A549 (cell line): ENCODE data around the gene CIT.

Source experiments
- CHD2 ChIP-seq: fragments of 150-350 bp; IDR thresholded peaks from 2 replicates; pipeline ENCODE4 v1.6.1; 2014; ENCODE audit warnings: low read length; ENCODE audit not compliant: partially characterized antibody
- EP300 ChIP-seq, 2 experiments: fragments of >200 bp; sonication (Bioruptor Twin); formaldehyde crosslinking; IDR thresholded peaks; 2 replicates in 1 of 2; 3 replicates in 1 of 2; pipeline ENCODE4 v1.6.1; 2016 to 2017
- FOSL2 ChIP-seq, 2 experiments: fragments of 450-650 bp in 1 of 2; fragments of >200 bp in 1 of 2; sonication (Bioruptor Twin) in 1 of 2; formaldehyde crosslinking; IDR thresholded peaks; 2 replicates each; pipeline versions ENCODE4 v1.5.0 to v1.6.1; 2016 to 2020; ENCODE audit warnings: mild to moderate bottlenecking in 1 of 2, moderate library complexity in 1 of 2
- KDM1A ChIP-seq: fragments of 200-600 bp; sonication (generic); IDR thresholded peaks from 2 replicates; pipeline ENCODE4 v1.6.1; 2016; ENCODE audit warnings: low read depth, mild to moderate bottlenecking
- MAZ ChIP-seq: fragments of 150-350 bp; IDR thresholded peaks from 2 replicates; pipeline ENCODE4 v1.6.1; 2014; ENCODE audit warnings: antibody characterized with exemption, low read depth, low read length, borderline replicate concordance
- NFE2L2 ChIP-seq: fragments of 150-350 bp; conservative IDR thresholded peaks from 2 replicates; pipeline ENCODE4 v1.6.1; 2014; ENCODE audit warnings: low read length
- POLR2A ChIP-seq: IDR thresholded peaks from 2 replicates; pipeline ENCODE4 v1.6.1; 2012; ENCODE audit warnings: mild to moderate bottlenecking, low read length
- RAD21 ChIP-seq, 2 experiments: fragments of >200 bp in 1 of 2; sonication (Bioruptor Twin) in 1 of 2; formaldehyde crosslinking in 1 of 2; IDR thresholded peaks in 1 of 2; conservative IDR thresholded peaks in 1 of 2; 2 replicates in 1 of 2; 3 replicates in 1 of 2; pipeline ENCODE4 v1.6.1; 2012 to 2018; ENCODE audit warnings: inconsistent platforms in 1 of 2
- RNF2 ChIP-seq: fragments of 200-600 bp; sonication (generic); IDR thresholded peaks from 2 replicates; pipeline ENCODE4 v1.6.1; 2016; ENCODE audit warnings: low read depth, mild to moderate bottlenecking, antibody characterized with exemption, moderate library complexity, borderline replicate concordance
- TP53 ChIP-seq: fragments of 250-450 bp; sonication (Bioruptor Pico); IDR thresholded peaks from 2 replicates; pipeline ENCODE4 v1.5.0; 2021; ENCODE audit warnings: mild to moderate bottlenecking, moderate library complexity
- USF2 ChIP-seq: fragments of 450-650 bp; IDR thresholded peaks from 2 replicates; pipeline ENCODE4 v1.6.1; 2014; ENCODE audit warnings: antibody characterized with exemption
- TF ChIP-seq, protein P1 (sequence below): fragments of >200 bp; sonication (Bioruptor Twin); formaldehyde crosslinking; IDR thresholded peaks from 3 replicates; pipeline ENCODE4 v1.5.1; 2016
- TF ChIP-seq, protein P2 (sequence below): fragments of 200-600 bp; sonication (generic); IDR thresholded peaks from 2 replicates; pipeline ENCODE4 v1.6.1; 2016; ENCODE audit warnings: antibody characterized with exemption, mild to moderate bottlenecking, moderate library complexity
- TF ChIP-seq, protein P3 (sequence below): IDR thresholded peaks from 2 replicates; pipeline ENCODE4 v1.6.1; 2012

GRCh38 chr12:119783787-119784186, 93.3 kb downstream of the CIT start:
- TF ChIP-seq, protein P1, sequence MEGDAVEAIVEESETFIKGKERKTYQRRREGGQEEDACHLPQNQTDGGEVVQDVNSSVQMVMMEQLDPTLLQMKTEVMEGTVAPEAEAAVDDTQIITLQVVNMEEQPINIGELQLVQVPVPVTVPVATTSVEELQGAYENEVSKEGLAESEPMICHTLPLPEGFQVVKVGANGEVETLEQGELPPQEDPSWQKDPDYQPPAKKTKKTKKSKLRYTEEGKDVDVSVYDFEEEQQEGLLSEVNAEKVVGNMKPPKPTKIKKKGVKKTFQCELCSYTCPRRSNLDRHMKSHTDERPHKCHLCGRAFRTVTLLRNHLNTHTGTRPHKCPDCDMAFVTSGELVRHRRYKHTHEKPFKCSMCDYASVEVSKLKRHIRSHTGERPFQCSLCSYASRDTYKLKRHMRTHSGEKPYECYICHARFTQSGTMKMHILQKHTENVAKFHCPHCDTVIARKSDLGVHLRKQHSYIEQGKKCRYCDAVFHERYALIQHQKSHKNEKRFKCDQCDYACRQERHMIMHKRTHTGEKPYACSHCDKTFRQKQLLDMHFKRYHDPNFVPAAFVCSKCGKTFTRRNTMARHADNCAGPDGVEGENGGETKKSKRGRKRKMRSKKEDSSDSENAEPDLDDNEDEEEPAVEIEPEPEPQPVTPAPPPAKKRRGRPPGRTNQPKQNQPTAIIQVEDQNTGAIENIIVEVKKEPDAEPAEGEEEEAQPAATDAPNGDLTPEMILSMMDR: no peak
- TF ChIP-seq POLR2A: no peak
- no peak for TF ChIP-seq MAZ
- TF ChIP-seq TP53 (CRISPR knock-in tag): no peak
- no peak for TF ChIP-seq EP300 (IDR thresholded peaks at IDR 0.05)
- no peak for TF ChIP-seq RAD21 (conservative IDR thresholded peaks at IDR 0.05 in 1 of 2, IDR thresholded peaks at IDR 0.05 in 1 of 2)
- TF ChIP-seq FOSL2 (IDR thresholded peaks at IDR 0.05): no peak
- no peak for TF ChIP-seq FOSL2 (CRISPR knock-in tag; IDR thresholded peaks at IDR 0.05)
- TF ChIP-seq KDM1A: no peak
- TF ChIP-seq NFE2L2: no peak
- TF ChIP-seq, protein P2, sequence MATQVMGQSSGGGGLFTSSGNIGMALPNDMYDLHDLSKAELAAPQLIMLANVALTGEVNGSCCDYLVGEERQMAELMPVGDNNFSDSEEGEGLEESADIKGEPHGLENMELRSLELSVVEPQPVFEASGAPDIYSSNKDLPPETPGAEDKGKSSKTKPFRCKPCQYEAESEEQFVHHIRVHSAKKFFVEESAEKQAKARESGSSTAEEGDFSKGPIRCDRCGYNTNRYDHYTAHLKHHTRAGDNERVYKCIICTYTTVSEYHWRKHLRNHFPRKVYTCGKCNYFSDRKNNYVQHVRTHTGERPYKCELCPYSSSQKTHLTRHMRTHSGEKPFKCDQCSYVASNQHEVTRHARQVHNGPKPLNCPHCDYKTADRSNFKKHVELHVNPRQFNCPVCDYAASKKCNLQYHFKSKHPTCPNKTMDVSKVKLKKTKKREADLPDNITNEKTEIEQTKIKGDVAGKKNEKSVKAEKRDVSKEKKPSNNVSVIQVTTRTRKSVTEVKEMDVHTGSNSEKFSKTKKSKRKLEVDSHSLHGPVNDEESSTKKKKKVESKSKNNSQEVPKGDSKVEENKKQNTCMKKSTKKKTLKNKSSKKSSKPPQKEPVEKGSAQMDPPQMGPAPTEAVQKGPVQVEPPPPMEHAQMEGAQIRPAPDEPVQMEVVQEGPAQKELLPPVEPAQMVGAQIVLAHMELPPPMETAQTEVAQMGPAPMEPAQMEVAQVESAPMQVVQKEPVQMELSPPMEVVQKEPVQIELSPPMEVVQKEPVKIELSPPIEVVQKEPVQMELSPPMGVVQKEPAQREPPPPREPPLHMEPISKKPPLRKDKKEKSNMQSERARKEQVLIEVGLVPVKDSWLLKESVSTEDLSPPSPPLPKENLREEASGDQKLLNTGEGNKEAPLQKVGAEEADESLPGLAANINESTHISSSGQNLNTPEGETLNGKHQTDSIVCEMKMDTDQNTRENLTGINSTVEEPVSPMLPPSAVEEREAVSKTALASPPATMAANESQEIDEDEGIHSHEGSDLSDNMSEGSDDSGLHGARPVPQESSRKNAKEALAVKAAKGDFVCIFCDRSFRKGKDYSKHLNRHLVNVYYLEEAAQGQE: no peak
- TF ChIP-seq RNF2: no peak
- no peak for TF ChIP-seq CHD2
- TF ChIP-seq, protein P3, sequence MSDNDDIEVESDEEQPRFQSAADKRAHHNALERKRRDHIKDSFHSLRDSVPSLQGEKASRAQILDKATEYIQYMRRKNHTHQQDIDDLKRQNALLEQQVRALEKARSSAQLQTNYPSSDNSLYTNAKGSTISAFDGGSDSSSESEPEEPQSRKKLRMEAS: no peak
- no peak for TF ChIP-seq USF2
